ENCODE measurements around the gene BATF3.
A peak's percentile ranks its signal among the peaks of the same experiment; 100 is the strongest.
"Not testable (repeated sequence)": the region's sequence is repeated elsewhere in the genome, so short reads cannot be mapped to it uniquely, and the experiment has no call there.

The BATF3 gene

DNA sequence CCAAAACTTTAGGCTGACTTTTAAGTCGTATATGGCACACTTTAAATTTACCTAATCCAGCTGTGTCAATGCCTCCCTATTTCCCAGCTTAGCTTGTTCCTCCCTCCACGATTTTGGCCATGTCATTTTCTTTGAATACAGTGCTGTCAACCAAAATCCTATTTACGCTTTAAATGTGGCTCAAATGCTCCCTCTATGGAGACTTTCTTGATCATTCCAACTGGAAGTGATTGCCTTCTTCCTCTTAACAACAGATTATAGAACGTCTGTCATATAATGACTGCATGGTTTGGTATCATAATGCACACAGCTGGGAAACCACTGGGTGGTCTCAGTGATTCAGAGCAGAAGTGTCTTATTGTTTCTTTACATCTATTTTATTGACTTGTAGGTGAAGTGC lies 18.9 kb upstream of the BATF3 start:
- TF ChIP-seq, protein P1, sequence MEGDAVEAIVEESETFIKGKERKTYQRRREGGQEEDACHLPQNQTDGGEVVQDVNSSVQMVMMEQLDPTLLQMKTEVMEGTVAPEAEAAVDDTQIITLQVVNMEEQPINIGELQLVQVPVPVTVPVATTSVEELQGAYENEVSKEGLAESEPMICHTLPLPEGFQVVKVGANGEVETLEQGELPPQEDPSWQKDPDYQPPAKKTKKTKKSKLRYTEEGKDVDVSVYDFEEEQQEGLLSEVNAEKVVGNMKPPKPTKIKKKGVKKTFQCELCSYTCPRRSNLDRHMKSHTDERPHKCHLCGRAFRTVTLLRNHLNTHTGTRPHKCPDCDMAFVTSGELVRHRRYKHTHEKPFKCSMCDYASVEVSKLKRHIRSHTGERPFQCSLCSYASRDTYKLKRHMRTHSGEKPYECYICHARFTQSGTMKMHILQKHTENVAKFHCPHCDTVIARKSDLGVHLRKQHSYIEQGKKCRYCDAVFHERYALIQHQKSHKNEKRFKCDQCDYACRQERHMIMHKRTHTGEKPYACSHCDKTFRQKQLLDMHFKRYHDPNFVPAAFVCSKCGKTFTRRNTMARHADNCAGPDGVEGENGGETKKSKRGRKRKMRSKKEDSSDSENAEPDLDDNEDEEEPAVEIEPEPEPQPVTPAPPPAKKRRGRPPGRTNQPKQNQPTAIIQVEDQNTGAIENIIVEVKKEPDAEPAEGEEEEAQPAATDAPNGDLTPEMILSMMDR (conservative IDR thresholded peaks at IDR 0.05; ENCODE audit: low read depth, low read length), result peak; percentile 45
- H3K4me3 ChIP-seq (ENCODE audit: low read depth, low read length), result no peak overlapping the region
- peak; percentile 59 for DNase-seq (ENCODE audit: low read depth)

DNA sequence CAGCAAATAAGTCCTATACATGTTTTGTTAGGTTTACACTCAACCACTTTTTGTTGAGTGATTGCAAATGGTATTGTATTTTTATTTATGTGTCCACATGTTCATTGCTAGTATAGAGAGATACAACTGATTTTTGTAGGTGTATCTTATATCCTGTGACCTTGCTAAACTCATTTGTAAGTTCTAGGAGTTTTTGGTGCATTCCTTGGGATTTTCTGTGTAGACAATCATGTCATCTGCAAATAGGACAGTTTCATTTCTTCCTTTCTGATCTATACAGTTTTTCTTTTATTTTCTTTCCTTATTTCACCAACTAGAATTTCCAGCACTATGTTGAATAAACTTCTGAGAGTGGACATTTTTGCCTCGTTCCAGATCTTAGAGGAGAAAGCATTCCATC lies 16.5 kb upstream of the BATF3 start:
- H3K4me3 ChIP-seq (ENCODE audit: low read depth, low read length), result no peak overlapping the region
- DNase-seq (ENCODE audit: low read depth), result no peak
- TF ChIP-seq, protein P1 (conservative IDR thresholded peaks at IDR 0.05; ENCODE audit: low read depth, low read length), result no peak

DNA sequence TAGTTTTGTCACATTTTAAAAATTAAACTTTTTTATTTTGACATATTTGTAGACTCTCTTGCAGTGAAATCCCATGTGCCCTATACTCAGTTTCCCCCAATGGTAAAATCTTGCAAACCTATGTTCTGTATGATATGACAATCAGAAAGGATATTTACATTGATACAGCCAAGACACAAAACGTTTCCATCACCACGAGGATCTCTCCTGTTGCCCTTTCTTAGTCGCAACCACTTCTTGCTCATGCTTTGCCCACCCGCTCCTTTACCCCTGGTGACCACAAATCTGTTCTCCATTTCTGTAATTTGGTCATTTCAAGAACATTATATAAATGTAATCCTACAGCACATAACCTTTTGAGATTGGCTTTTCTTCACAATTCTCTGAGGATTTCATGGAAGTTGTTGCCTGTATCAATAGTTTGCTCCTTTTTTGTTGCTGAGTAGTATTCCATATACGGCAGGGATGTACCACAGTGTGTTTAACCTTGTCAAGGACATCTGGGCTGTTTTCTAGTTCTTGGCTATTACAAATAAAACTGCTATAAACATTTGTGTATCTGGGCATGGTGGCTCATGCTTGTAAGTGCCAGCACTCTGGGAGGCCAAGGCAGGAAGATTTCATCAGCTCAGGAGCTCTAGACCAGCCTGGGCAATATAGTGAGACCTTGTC lies 14.0 kb upstream of the BATF3 start:
- TF ChIP-seq, protein P1 (conservative IDR thresholded peaks at IDR 0.05; ENCODE audit: low read depth, low read length), result no peak
- DNase-seq (ENCODE audit: low read depth), result no peak
- no peak overlapping the region for H3K4me3 ChIP-seq (ENCODE audit: low read depth, low read length)

DNA sequence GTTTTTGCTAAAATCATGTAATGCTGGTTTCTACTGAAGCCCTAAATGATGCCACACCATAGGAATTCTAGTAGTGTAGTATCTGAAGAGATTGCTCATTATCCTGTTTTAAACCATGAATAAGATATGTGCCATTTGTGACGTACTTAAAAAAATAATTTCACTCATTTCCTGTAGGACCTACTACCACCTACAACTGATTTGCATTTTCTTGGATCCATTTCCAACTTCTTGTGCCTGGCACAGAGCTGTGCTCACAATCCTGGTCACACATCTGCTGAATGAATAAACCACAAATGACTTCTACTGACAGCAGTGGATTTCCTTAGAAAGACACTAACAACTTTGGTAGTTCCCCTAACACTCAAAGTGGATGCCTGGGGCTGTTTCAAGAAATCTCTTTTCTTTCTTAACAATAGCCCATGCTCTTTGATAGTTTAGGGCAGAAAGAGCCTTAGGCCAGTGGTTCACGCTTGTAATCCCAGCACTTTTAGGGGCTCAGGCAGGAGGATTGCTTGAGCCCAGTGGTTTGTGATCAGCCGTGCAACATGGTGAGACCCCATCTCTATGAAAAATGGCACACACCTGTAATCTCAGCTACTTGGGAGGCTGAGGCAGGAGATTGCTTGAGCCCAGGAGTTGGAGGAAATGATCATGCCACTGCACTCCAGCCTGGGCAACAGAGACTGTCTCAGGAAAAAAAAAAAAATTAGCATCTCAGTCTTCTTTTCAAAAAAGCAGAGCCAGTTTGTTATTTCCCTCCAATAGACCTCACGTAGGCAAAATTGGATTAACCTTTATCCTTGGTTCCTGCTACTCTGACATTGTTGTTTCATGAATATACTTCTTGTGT lies 13.0 kb upstream of the BATF3 start:
- TF ChIP-seq, protein P1 (conservative IDR thresholded peaks at IDR 0.05; ENCODE audit: low read depth, low read length), result no peak

DNA sequence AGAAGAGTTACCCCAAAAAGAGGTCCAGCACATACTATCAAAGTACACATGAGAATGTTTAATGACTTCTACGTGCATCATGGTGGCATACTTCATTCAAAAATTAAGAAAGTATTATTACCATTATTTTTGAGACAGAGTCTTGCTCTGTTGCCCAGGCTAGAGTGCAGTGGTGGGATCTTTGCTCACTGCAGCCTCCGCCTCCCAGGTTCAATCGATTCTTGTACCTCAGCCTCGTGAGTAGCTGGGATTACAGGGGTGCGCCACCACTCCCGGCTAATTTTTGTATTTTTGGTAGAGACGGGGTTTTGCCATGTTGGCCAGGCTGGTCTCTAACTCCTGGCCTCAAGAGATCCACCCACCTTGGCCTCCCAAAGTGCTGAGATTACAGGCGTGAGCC lies 12.3 kb upstream of the BATF3 start:
- DNase-seq (ENCODE audit: low read depth); H3K4me3 ChIP-seq (ENCODE audit: low read depth, low read length): not testable (repeated sequence)

More for the DNA sequence above, 13.0 kb upstream of the BATF3 start:
- peak; percentile 51 for DNase-seq (ENCODE audit: low read depth)
- H3K4me3 ChIP-seq (ENCODE audit: low read depth, low read length), result no peak overlapping the region

DNA sequence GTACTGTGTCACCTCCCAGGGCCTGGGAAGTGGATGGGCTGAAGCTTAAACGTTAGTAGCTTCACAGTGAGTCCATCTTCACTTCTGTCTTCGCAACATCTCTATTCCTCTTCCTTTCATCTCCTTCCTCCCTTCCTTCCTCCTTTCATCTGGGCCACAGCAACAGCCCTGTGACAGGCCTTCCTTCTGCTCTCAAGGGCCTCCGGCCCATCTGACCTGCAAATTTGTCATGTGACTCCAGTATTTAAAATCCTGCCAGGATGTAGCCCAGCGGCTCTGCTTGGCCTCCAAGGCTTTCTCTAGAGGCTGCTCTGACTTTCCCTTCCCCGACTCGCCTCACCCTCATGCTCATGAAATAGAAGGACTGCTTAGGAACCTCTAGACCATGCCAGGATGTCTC lies 10.9 kb upstream of the BATF3 start:
- no peak overlapping the region for H3K4me3 ChIP-seq (ENCODE audit: low read depth, low read length)
- DNase-seq (ENCODE audit: low read depth), result no peak
- TF ChIP-seq, protein P1 (conservative IDR thresholded peaks at IDR 0.05; ENCODE audit: low read depth, low read length), result no peak

DNA sequence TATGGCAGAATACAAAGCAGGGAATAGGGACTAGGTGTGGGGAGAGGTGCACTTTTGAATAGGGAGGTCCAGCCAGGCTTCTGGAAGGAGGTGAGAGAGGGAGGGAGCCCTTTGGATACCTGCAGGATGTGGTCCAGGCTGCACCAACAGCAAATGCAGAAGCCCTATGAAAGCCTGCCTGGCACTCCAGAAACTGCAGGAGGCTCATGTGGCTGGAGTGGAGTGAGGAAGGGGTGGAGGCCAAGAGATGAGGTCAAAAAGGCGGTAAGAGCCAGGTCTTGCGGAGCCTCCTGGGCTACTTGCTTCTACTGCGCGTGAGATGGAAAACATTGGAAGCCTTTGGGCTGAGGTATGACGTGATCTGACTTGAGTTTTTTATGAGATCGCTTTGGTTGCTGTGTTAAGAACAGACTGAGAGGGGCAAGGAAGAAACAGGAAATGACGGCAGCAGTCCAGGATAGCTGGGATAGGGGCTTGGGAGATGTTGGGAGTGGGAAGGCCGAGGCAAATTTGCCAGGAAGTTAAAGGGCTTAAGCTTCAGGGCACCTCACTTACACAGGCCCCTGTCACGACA lies 4.4 kb upstream of the BATF3 start:
- H3K4me3 ChIP-seq (ENCODE audit: low read depth, low read length), result no peak overlapping the region
- TF ChIP-seq, protein P1 (conservative IDR thresholded peaks at IDR 0.05; ENCODE audit: low read depth, low read length), result no peak
- no peak for DNase-seq (ENCODE audit: low read depth)

Measured in choroid plexus epithelial cell (primary cell).